Dermis blood vessel endothelial cell (primary cell): ENCODE data around the gene PLEKHN1. TPM values are rescaled to one million over a fixed set of nuclear protein-coding genes. Genes with fewer than 3 reads are reported as not detected.

Experiments used
- DNase-seq: peaks from one replicate; pipeline ENCODE4 v3.0.0; 2010
- total RNA-seq: library from RNA; depleted of rRNA; stranded (reverse); fragments of >200 nt; gene quantifications from 2 replicates; pipeline ENCODE4 v1.2.3, GENCODE V29; 2014

Gene PLEKHN1
- total RNA-seq, 1 donor from 2014 or later, result 0.17 TPM

DNA sequence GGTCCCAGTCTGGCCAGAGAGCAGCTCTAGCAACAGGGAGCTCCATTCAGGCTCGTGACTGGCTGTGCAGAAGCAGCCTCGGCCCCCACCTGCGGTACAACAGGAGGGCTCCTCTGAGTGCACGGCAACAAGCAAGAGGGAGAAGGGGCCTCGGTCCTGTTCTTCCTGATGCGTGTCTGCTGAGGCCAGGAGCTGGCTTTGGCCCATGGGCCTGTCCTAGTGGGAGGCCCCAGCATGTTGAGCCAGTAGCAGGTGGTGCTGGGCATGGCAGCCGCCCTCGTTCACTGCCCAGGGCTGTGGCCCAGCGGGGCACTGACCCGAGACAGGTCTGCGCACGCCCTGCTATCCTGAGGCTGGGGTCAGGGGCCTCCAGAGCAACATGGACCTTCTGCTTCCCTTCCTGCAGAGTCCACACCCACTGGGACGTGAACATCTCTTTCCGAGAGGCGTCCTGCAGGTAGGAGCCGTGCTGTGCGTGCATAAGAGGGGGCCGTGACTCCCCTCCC, 35.6 kb upstream of the PLEKHN1 start:
- DNase-seq, result no peak

DNA sequence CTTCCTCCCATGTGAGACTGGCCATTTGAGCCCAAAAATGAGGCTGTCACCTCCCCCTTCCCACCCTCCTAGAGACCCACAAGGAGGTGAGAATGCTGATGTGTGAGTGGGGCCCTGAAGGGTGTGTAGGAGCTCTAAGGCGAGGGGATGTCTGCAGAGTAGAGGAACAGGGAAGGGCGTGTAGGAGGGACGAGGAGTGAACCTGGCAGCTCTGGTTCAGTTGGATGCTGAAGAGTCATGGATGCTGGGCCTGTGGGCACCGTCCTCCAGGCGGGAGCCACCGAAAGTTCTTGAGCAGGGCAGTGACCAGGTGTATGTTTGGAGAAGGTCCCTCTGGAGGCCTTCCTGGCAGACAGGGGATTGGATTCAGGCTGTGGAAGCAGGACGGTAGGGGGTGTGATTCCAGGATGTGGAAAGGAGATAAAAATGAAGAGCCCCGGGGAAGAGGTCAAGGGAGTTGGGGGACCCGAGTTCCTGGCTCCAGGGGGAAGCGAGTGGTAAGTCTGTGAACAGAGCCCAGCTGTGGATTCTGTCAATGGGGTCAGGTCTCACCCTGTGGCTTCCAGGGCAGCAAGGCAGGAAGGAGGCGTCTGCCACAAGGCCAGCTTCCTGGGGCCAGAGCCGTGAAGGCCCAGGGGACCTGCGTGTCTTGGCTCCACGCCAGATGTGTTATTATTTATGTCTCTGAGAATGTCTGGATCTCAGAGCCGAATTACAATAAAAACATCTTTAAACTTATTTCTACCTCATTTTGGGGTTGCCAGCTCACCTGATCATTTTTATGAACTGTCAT, 34.7 kb upstream of the PLEKHN1 start:
- DNase-seq, result no peak

GRCh38 chr1:932173-932510, 34.1 kb upstream of the PLEKHN1 start:
- DNase-seq, result no peak

DNA sequence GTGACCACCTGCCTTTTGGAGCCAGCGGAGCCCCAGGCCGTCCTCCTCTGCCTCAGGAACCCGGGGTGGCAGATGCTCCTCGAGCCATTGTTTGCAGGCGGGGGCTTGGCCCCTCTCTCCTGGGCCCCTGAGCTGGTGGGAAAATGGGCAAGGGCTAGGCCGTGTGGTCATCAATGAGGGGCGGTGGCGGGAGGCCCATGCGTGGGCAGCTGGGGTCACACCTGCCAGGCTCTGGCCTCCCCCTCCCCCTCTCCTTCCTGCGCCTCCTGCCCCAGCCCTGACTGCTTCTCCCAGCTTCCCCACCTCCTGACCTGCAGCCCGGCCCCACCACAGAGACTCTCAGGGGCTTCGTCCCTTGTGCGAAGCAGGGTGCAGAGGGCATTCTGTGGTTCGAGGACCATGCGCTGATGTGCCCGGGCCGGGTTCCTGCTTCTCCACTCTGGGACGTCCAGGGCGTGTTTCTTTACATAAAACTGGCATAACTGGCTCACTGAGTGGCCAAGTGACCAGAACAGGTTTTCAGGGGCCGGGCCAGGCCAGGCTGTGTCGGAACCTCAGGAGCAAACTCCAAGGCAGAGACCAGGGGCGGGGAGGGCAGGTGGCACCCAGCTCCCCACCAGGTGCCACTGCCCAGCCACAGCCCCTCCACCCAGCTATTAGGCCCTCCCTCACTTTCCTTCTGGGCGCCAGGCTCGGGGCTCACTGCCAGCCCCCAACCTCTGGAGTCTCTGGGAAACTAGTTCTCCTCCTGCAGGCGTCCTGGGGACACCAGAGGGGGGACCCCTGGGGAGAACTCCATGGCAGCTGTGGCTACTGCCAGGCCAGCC, 33.3 kb upstream of the PLEKHN1 start:
- no peak for DNase-seq

DNA sequence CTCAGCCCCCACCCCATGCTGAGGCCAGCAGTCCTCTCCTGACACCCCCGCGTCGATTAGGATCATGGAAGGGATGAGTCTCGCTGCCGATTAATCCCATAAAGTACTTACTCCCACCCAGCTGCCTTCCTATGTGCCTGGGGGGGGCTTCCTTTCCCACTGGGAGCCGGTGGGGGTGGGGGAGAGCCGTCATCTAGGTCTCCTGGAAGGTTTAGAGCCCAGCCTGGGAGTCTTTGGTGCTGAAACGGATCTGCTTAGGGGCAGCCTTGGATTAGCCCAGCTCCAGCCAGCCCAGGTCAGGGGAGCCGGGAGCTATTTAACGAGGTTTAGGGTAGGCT, 32.7 kb upstream of the PLEKHN1 start:
- no peak for DNase-seq

DNA sequence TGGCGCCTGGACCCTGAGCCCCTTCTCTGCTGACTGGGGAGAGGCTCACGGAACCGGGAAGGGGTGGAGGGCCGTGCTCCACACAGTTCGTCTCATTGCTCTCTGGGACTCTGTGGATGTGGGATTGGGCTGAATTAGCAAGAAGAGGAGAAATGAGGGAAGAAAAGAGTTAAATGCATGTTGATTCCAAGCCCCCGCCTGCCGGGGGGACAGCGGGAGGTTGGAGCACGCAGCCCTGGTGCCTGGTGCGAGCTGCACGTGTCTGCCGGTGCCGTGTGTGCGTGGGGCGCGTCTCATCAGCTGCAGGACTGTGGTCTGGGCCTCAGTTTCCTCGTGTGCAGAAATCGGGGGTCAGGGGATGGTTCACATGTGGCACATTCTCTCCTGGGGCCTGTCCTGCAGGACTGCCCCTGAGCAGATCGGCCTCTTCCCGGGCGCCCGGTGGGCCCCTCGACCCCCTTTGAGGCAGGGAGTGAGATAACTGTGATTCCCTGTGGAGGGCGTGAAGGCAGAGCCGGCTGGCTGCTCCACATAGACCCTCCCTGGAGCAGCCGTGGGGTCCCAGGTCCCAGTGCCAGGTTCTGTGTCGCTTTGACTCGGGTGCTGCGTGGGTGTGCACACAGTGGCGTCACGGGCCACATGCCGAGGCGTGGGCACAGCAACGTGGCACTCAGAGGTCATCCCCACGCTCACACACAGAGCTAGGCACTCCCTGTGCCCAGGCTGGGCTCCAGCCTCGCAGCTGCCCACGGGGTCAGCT, 31.1 kb upstream of the PLEKHN1 start:
- DNase-seq, result no peak

GRCh38 chr1:935751-936231, 30.5 kb upstream of the PLEKHN1 start:
- no peak for DNase-seq

DNA sequence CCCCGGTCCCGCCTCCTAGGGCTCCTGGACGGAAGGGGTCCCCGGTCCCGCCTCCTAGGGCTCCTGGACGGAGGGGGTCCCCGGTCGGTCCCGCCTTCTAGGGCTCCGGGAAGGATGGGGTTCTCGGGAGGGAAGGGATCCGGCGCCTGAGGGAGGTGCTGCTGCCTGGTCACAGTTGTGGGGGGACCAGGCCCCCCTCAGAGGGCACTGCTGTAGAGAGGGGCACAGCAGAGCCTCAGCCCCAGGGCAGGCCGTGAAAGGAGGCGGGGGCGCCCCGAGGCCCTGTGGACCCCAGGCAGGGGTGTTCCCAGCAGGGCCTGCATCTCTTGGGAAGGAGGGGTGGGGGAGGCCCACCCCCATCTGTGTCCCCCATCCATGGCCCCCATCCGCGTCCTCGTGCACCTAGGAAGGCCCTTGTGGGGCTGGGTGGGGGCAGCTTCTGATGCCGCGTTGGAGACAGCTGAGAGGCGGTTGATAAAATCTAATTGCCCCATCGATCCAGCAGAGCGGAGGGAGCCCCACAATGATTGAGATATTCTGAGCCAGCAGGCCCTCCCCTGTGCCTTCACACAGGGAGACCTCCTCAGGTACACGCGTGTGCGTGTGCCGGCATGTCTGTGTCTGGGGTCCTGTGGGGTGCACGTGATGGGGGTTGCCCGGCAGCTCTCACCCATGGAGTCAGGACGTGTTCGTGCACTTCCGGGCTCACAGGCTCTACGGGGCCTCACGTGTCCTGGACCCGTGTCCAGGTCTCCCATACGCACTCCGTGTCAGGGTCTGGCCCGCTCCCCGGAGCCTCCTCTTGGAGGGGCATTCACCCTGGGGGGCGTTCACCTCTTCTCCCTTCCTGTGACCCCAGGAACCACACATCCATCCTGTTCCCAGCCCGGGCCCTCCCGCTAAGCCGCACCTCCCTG, 29.7 kb upstream of the PLEKHN1 start:
- no peak for DNase-seq

DNA sequence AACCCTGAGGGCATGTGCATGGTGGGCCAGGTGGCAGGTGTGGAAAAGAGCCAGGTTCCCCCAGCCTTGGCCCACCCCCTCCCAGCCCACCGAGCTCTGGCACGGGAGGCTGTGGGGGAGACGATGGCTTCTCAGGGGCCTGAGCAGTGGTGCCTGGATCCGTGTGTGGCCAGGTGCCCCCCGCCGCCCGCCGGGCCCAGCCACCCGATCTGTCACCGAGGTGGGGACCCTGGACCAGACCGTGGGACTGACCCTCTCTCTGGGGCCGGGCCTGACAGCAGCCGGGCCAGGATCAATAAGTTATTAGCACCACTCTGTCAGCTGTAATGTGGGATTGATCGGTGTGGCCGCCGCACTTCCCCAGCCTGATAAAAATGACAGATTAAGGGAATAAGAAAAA, 28.8 kb upstream of the PLEKHN1 start:
- no peak for DNase-seq

DNA sequence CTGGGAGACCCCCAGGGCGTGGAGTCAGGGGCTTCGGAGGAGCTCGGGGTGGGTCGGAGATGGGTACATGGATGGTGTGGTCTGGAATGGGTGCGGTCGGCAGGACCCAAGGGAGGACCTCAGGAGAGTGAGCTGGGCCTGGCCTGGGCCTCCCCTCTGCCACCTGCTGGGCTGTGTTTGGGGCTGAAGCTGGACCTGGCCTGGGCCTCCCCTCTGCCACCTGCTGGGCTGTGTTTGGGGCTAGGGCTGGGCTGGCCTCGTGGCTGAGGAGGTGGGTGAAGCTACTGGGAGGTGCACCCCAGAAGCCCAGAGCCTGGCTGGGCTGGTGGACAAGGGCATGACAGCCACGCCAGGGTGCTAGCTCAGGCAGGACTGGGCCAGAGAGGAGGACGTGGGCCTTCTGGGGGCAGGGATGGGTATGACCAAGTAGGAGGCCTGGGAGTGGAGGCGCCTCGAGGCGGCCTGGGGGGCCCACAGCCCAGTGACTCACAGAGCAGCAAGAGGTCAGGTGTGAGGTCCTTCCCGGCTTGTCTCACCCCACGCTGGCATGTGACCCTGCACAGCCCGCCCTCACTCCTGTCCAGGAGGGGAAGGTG, 28.1 kb upstream of the PLEKHN1 start:
- peak; percentile 48 for DNase-seq

GRCh38 chr1:938711-939489, 27.4 kb upstream of the PLEKHN1 start:
- DNase-seq, result no peak

GRCh38 chr1:939511-940106, 26.7 kb upstream of the PLEKHN1 start:
- DNase-seq, result no peak

GRCh38 chr1:940107-941014, 25.9 kb upstream of the PLEKHN1 start:
- DNase-seq, result peak; percentile 37

DNA sequence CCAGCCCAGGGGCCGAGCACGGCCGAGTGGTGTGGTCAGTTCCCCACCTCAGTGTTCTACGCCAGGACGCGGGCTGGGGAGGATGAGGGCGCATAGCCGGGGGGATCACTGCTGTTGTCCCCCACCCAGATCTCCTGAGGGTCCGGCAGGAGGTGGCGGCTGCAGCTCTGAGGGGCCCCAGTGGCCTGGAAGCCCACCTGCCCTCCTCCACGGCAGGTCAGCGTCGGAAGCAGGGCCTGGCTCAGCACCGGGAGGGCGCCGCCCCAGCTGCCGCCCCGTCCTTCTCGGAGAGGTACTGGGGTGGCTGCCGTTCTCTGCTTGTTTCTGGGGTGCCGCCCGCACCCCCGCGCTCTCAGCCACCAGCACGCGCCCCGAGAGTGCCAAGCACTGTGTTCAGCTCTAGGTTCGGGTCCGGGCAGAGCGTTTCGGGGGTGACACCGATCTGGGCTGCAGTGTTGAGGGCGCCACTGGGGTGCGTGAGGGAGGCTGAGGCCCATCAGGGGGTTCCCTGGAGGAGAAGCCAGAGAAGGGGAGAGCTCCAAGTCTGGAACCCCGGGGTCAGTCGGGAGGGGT, 25.2 kb upstream of the PLEKHN1 start:
- DNase-seq, result no peak

GRCh38 chr1:941588-942383, 24.5 kb upstream of the PLEKHN1 start:
- DNase-seq, result peak; percentile 29

DNA sequence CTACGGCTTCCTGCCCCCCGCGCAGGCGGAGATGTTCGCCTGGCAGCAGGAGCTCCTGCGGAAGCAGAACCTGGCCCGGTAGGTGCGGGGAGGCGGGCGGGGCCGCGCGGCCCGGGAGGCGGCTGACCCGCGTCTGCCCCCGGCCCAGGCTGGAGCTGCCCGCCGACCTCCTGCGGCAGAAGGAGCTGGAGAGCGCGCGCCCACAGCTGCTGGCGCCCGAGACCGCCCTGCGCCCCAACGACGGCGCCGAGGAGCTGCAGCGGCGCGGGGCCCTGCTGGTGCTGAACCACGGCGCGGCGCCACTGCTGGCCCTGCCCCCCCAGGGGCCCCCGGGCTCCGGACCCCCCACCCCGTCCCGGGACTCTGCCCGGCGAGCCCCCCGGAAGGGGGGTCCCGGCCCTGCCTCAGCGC, 23.9 kb upstream of the PLEKHN1 start:
- no peak for DNase-seq

- no peak for DNase-seq
Measured at GRCh38 chr1:942864-943533, 23.3 kb upstream of the PLEKHN1 start.
